Activated T-helper 2 cell treated with anti-CD3 and anti-CD28 coated beads, Interferon-gamma antibody, Interleukin-2, Interleukin-4, amounts not matched to agents 10 μg/mL and 5 μg/mL and 100 μg/mL, durations not matched to agents 14 hours and 24 hours and 36 hours (primary cell): ENCODE results near the gene TTC39B. TPM values are rescaled to one million over a fixed set of nuclear protein-coding genes. Genes with fewer than 3 reads are reported as not detected.
A peak's percentile ranks its signal among the peaks of the same experiment; 100 is the strongest.

Experiments
- DNase-seq: peaks from one replicate; pipeline ENCODE4 v3.0.0; 2021; ENCODE audit warnings: low spot score
- H3K27ac Mint-ChIP-seq: one replicate; pipeline ENCODE4 v1.8.0; 2021; ENCODE audit warnings: mixed read lengths
- H3K27me3 Mint-ChIP-seq: one replicate; pipeline ENCODE4 v1.8.0; 2021; ENCODE audit warnings: low read depth, mixed read lengths
- H3K36me3 Mint-ChIP-seq: one replicate; pipeline ENCODE4 v1.8.0; 2021; ENCODE audit warnings: low read depth, mixed read lengths
- H3K4me1 Mint-ChIP-seq: one replicate; pipeline ENCODE4 v1.8.0; 2021; ENCODE audit warnings: low read depth, mixed read lengths
- H3K4me3 Mint-ChIP-seq: one replicate; pipeline ENCODE4 v1.8.0; 2021; ENCODE audit warnings: low read depth, mild to moderate bottlenecking, moderate library complexity, mixed read lengths
- H3K9me3 Mint-ChIP-seq: one replicate; pipeline ENCODE4 v1.8.0; 2021; ENCODE audit warnings: mixed read lengths
- intact Hi-C: fragments of 100-400 bp; cut with micrococcal nuclease; formaldehyde crosslinking; loops from one replicate; pipeline ENCODE4 v1.15.1; 2023
- total RNA-seq: library from RNA; stranded (reverse); gene quantifications from 2 replicates; pipeline ENCODE4 v1.2.3, GENCODE V29; 2022

Gene TTC39B
- total RNA-seq, 1 donor from 2014 or later, result 10.5 TPM

DNA sequence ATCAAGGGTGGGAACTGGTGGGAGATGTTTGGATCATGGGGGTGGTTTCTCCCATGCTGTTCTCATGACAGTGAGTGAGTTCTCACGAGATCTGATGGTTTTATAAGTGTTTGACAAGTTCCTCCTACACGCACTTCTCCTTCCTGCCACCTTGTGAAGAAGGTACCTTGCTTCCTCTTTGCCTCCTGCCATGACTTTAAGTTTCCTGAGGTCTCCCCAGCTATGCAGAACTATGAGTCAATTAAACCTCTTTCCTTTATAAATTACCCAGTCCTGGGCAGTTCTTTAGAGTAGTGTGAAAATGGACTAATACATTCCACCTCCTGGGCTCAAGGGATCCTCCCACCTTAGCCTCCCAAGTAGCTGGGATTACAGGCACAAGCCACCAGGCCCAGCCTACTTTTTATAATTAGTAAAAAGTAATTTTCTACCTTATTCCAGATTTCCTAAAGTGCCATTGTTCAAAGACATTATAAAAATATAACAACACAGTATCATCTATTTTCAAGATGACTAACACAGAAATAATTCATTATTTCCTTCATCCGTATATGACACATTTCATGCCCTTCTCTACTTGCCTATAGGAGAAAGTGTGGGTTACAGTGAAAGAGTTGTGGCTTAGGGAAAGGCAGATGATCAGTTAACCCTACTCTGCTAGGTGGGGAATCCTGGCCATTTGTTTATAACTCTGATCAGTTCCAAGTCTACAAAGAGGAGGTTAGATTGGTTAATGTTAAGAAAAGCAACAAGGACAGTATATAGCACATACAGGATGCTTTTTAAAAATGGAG, 99.9 kb downstream of the TTC39B start:
- peak overlapping the region; percentile 48 for H3K27ac Mint-ChIP-seq
- peaks cover 13% of the 10 kb centered on the region for H3K9me3 Mint-ChIP-seq
- peaks cover 56% of the 10 kb centered on the region for H3K36me3 Mint-ChIP-seq

DNA sequence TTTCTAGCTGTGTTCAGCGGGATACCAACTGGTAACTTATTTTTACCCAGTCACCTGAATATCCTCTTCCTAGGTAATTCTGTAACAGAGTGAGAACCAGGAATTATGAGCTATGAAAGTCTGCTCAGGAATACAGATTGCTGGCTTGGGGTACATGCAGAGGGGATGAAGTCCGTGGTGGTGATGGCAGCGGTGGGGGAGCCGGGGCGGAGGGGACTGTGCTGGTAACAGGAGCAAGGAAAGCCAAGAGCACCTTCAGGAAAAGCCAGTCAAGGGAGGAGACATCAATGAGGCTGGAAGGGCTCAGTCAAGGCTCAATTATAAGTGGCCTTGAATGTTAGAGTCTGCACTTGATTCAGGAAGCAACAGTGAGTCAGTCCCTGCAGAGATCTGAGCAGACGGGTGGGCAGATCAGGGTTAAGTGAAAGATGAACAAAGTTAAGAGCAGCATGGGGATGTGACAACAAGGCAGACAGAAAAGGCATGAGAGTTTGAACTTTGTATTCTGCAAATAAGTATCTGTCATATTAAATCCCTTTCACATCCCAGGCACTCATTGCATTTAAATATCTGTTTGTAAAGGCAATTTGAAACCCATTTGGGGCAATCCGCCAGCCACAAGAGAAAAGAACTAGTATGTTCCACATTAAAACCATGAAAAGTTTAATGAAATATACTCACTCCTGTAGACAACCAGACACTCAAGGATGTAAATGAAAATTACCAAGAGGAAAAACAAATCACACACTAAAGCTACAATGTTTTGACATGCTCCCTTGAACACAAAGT, 101.2 kb downstream of the TTC39B start:
- Mint-ChIP-seq H3K27me3 (no peaks in the 10 kb centered on the region), H3K9me3 (peaks cover 13% of the 10 kb centered on the region), H3K4me3 (no peak overlapping the region), H3K4me1 (peaks cover 14% of the 10 kb centered on the region), H3K36me3 (peaks cover 53% of the 10 kb centered on the region), H3K27ac (peak overlapping the region; percentile 29)
- DNase-seq, result no peak
- intact Hi-C loops, result no loop called here

More for the DNA sequence above, 99.9 kb downstream of the TTC39B start:
- Mint-ChIP-seq H3K4me3 (no peak overlapping the region), H3K27me3 (no peaks in the 10 kb centered on the region), H3K4me1 (peaks cover 16% of the 10 kb centered on the region)
- intact Hi-C loops, result no loop called here
- no peak for DNase-seq

DNA sequence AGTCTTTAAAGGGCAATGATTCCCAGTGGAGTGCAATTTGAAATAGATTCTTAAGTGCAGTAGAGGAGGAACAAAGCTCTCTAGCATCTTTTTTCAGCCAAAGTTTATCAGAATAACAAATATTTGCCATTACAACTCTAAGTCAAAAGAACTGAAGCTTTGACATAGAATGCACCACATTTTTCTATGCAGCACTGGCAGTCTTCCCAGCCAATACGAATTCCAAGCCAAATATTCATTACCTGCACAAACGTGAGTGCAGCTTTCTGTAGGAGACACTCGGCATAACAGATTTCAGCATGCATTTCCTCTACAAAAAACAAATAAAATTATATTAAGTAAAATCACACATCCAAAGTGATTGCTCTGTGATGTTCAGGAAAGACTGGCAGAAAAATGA, 103.4 kb downstream of the TTC39B start:
- peaks cover 36% of the 10 kb centered on the region for H3K36me3 Mint-ChIP-seq
- H3K27ac Mint-ChIP-seq, result no peak overlapping the region
- H3K27me3 Mint-ChIP-seq, result no peaks in the 10 kb centered on the region
- H3K4me1 Mint-ChIP-seq, result peaks cover 9% of the 10 kb centered on the region
- H3K9me3 Mint-ChIP-seq, result peaks cover 11% of the 10 kb centered on the region
- no peak for DNase-seq
- intact Hi-C loops, result no loop called here
- no peak overlapping the region for H3K4me3 Mint-ChIP-seq

DNA sequence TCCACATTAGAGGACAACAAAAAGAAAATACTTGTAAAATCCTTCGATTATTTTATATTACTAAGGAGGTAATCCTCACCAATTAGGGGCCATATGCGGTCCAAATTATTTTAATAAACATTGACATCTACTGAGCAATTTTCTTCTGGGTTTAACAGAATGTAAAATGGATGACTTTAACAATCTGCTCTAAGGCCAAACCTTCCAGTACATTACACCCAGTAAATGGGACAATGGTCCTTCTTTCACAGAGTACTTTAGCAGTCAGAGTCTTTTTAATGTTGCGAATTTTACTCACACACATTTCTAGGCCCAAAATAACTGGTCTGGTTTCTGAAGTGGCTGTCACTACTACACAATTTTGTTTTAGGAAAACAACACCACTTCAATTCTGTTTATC, 106.9 kb downstream of the TTC39B start:
- peaks cover 37% of the 10 kb centered on the region for H3K36me3 Mint-ChIP-seq
- H3K9me3 Mint-ChIP-seq, result peaks cover 7% of the 10 kb centered on the region
- no peak overlapping the region for H3K4me3 Mint-ChIP-seq
- DNase-seq, result no peak
- no peaks in the 10 kb centered on the region for H3K27me3 Mint-ChIP-seq
- no peak overlapping the region for H3K27ac Mint-ChIP-seq
- intact Hi-C loops, result no loop called here
- no peaks in the 10 kb centered on the region for H3K4me1 Mint-ChIP-seq

DNA sequence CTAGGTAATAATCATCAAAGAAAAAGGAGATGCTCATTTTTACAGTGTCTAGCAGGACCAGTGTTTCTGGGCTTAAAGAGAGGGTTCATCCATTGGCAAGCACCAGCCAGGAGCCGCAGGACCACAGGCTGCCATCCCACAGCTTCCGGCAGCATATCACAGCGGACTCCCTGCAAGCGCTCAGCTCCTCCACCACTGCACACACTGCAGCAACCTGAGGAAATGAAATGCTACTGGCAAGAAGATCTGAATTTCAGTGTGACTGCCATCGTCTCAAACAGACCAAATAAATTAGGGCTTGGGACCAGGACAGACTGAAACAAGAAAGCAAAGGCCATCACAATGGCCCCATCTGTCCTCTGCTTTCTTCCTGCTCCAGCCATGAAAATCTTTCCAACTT, 114.2 kb downstream of the TTC39B start:
- H3K4me3 Mint-ChIP-seq, result no peak overlapping the region
- intact Hi-C loops, result no loop called here
- peaks cover 7% of the 10 kb centered on the region for H3K9me3 Mint-ChIP-seq
- H3K36me3 Mint-ChIP-seq, result peaks cover 78% of the 10 kb centered on the region
- no peak for DNase-seq
- H3K27ac Mint-ChIP-seq, result no peak overlapping the region
- H3K4me1 Mint-ChIP-seq, result peaks cover 14% of the 10 kb centered on the region
- H3K27me3 Mint-ChIP-seq, result no peaks in the 10 kb centered on the region

DNA sequence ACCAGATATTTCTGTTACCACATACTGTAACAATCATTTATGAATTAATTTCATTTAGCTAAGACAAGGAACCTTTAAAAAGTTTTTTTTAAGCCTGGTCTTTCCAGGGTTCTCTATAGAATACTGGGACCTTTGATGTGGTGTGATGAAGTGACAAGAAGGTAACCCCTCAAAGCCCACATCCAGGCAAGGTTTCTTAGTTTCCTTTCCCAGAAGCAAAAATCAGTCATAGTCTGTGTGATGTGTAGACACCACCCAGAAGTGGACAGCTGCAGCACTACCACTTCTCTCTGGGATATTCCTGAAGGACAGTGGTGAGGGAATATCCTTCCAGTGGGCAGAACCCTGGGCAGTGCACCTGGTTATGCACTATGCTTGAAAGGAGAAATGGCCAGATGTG, 115.6 kb downstream of the TTC39B start:
- Mint-ChIP-seq H3K36me3 (peaks cover 80% of the 10 kb centered on the region), H3K27ac (no peak overlapping the region), H3K4me1 (peaks cover 14% of the 10 kb centered on the region), H3K9me3 (peaks cover 6% of the 10 kb centered on the region), H3K27me3 (no peaks in the 10 kb centered on the region), H3K4me3 (no peak overlapping the region)
- intact Hi-C loops, result no loop called here
- no peak for DNase-seq

DNA sequence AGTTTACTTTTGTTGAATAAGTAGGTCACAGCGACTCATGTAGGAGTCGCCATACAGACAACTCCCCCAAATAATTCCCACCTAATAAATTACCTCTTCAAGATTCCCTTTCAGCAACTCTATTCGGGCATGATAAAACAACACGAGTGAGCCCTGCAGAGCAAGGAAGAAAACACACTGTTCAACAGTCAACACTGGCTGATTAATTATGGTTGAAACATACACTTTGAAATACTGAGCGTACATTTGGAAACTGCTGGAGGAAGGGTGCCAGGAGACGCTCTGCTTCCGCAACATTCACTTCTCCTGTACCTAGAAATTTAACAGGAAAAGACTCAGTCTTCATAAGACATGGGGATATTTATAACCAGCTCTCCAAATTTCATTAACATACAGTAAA, 117.5 kb downstream of the TTC39B start:
- no peaks in the 10 kb centered on the region for H3K9me3 Mint-ChIP-seq
- intact Hi-C loops, result no loop called here
- H3K27ac Mint-ChIP-seq, result no peak overlapping the region
- H3K4me3 Mint-ChIP-seq, result no peak overlapping the region
- no peak for DNase-seq
- H3K4me1 Mint-ChIP-seq, result peaks cover 14% of the 10 kb centered on the region
- H3K27me3 Mint-ChIP-seq, result no peaks in the 10 kb centered on the region
- H3K36me3 Mint-ChIP-seq, result peaks cover 74% of the 10 kb centered on the region

DNA sequence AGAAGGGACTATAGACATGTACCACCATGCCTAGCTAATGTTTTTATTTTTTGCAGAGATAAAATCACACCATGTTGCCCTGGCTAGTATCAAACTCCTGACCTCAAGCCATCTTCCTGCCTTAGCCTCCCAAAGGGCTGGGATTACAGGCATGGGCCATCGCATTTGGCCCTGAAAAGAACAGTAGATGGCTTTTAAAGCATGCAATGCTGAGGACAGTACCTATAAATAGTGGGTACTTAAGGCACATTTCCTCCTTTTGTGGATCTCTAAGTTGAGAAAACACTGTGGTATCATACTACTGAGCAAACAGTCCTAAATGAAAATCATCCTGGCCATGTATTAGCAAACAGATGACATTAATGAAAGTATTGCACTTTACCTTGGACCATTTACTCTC, 119.4 kb downstream of the TTC39B start:
- no peak for DNase-seq
- H3K4me1 Mint-ChIP-seq, result peaks cover 14% of the 10 kb centered on the region
- intact Hi-C loops, result no loop called here
- H3K9me3 Mint-ChIP-seq, result no peaks in the 10 kb centered on the region
- H3K4me3 Mint-ChIP-seq, result no peak overlapping the region
- H3K36me3 Mint-ChIP-seq, result peaks cover 72% of the 10 kb centered on the region
- H3K27me3 Mint-ChIP-seq, result no peaks in the 10 kb centered on the region
- no peak overlapping the region for H3K27ac Mint-ChIP-seq

DNA sequence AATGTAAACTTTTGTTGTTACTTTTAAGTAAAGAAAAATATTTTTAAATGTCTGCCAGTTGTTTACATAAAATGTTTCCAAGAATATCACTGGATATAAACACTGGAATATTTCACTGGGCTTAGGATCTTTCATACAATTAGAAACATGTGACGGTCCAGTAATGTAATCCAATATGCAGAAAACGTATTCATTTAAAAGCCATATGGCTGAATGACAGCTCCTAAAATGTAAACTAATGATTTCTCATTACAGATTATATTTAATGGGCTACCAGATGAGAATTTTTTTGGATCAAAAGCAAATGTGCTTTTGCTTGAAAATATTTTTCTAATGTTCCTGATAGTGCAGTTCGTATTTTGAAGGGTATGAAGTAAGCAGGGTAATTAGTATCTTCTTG, 124.3 kb downstream of the TTC39B start:
- no peaks in the 10 kb centered on the region for H3K9me3 Mint-ChIP-seq
- no peak for DNase-seq
- H3K27ac Mint-ChIP-seq, result no peak overlapping the region
- no peaks in the 10 kb centered on the region for H3K27me3 Mint-ChIP-seq
- H3K4me3 Mint-ChIP-seq, result no peak overlapping the region
- peaks cover 10% of the 10 kb centered on the region for H3K4me1 Mint-ChIP-seq
- intact Hi-C loops, result no loop called here
- peaks cover 56% of the 10 kb centered on the region for H3K36me3 Mint-ChIP-seq

DNA sequence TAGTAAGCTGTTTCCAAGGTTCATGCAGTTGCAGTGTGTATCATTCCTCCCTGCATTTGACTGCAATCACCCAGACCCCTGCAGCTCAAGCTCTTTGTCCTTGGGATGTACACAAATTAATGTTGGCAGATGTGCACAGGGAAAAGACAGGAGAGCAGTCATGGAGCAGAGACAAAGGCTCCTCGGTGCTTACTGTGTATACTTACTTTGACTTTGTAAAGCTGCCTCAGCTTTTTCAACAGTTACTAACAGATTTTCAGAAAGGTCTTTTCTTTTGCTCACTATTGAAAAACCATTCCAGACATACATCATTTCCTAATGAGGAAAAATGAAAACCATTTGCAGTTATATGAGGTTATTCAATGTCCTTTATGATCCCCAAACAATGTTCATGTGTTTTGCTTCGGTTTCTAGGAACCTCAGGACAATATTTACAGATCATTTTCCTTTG, 124.9 kb downstream of the TTC39B start:
- Mint-ChIP-seq H3K4me3 (no peak overlapping the region), H3K4me1 (peaks cover 10% of the 10 kb centered on the region), H3K27me3 (no peaks in the 10 kb centered on the region), H3K27ac (no peak overlapping the region), H3K9me3 (no peaks in the 10 kb centered on the region), H3K36me3 (peaks cover 55% of the 10 kb centered on the region)
- DNase-seq, result no peak
- intact Hi-C loops, result no loop called here

DNA sequence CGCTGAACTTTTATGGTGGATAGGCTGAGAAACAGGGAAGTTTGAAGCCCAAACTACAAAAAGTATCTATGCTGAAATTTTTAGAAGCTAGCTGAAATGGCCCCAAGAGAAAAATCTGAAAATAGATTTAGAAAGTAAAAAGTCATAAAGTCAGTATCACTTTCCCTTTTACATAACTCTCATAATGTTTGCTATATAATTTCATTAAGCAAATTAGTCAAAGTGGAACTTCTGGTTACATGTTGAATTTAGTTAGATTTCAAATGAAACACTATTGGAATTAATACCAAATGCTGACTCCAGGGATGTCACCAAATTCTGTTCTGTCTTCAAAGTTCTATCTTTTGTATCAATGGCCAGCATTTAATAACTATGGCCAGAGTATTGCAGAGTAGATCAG, 126.9 kb downstream of the TTC39B start:
- intact Hi-C loops, result no loop called here
- DNase-seq, result no peak
- H3K4me3 Mint-ChIP-seq, result no peak overlapping the region
- H3K36me3 Mint-ChIP-seq, result peaks cover 53% of the 10 kb centered on the region
- H3K27ac Mint-ChIP-seq, result no peak overlapping the region
- no peaks in the 10 kb centered on the region for H3K9me3 Mint-ChIP-seq
- peaks cover 10% of the 10 kb centered on the region for H3K4me1 Mint-ChIP-seq
- no peaks in the 10 kb centered on the region for H3K27me3 Mint-ChIP-seq

DNA sequence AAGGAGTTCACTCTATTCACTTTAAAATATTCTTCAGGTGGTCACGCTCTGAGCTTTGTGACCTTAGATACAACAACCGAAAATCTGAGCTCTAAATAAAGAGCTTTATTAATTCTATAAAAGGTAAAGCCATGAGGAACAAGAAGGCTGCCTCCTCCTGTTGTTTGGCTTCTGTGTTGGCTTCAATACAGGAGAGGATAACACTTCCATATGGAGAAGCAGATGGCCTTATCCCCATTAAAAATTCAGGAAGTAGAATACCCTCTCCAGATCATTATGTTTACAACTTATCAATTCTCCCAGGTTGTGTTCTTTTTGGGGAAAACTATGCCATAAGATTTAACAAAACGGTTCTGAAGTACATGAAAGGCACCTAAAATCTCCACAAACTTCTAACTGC, 128.4 kb downstream of the TTC39B start:
- intact Hi-C loops, result no loop called here
- Mint-ChIP-seq H3K4me3 (no peak overlapping the region), H3K4me1 (peaks cover 10% of the 10 kb centered on the region), H3K27me3 (no peaks in the 10 kb centered on the region), H3K27ac (no peak overlapping the region), H3K36me3 (peaks cover 59% of the 10 kb centered on the region), H3K9me3 (no peaks in the 10 kb centered on the region)
- DNase-seq, result no peak

DNA sequence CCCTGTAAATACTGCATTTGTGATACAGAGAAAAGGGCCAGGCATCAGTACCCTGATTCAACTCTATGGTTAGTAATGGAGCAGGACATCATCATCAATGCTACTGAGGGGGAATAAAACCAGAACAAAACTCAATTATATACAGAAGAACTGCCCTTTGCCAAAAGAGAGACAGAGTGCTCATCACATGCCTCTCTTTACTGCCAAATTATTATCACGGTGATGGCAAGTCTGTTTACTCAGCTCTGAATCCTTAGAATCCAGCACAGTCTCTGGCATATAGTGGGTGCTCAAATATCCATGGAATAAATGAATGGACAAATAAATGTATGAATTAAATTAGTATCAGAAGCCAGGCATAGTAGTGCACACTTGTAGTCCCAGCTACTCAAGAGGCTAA, 130.2 kb downstream of the TTC39B start:
- intact Hi-C loops, result no loop called here
- no peaks in the 10 kb centered on the region for H3K27me3 Mint-ChIP-seq
- no peaks in the 10 kb centered on the region for H3K9me3 Mint-ChIP-seq
- H3K4me1 Mint-ChIP-seq, result peaks cover 10% of the 10 kb centered on the region
- no peak overlapping the region for H3K4me3 Mint-ChIP-seq
- DNase-seq, result no peak
- peaks cover 61% of the 10 kb centered on the region for H3K36me3 Mint-ChIP-seq
- no peak overlapping the region for H3K27ac Mint-ChIP-seq
